RWPE2 (cell line): ENCODE measurements around the gene MAPK9.
"Not testable (repeated sequence)": the region's sequence is repeated elsewhere in the genome, so short reads cannot be mapped to it uniquely, and the experiment has no call there.

ENCODE experiments used
- ATAC-seq: fragments of 200-7000 bp; cut with Tn5 transposase; 3 replicates; pipeline ENCODE4 v1.9.1; 2021; ENCODE audit warnings: low read depth
- DNase-seq: peaks from one replicate; pipeline ENCODE4 v3.0.0-alpha.2; 2020; ENCODE audit warnings: low spot score
- H3K27ac ChIP-seq: fragments of 450-650 bp; 2 replicates; pipeline ENCODE4 v1.5.1; 2017; ENCODE audit warnings: mild to moderate bottlenecking; ENCODE audit not compliant: poor library complexity, severe bottlenecking
- H3K27me3 ChIP-seq: fragments of 250-450 bp; sonication (Bioruptor Pico); 2 replicates; pipeline ENCODE4 v1.5.1; 2021; ENCODE audit warnings: mild to moderate bottlenecking, moderate library complexity; ENCODE audit not compliant: insufficient read depth, poor library complexity, severe bottlenecking
- H3K36me3 ChIP-seq: fragments of 250-450 bp; sonication (Bioruptor Pico); 2 replicates; pipeline ENCODE4 v1.5.1; 2020; ENCODE audit warnings: low read depth, mild to moderate bottlenecking, moderate library complexity
- H3K4me1 ChIP-seq: fragments of 250-450 bp; sonication (Bioruptor Pico); 2 replicates; pipeline ENCODE4 v1.5.1; 2021; ENCODE audit warnings: mild to moderate bottlenecking, moderate library complexity; ENCODE audit not compliant: insufficient read depth, poor library complexity, severe bottlenecking
- H3K4me3 ChIP-seq: fragments of 250-450 bp; sonication (Bioruptor Pico); 2 replicates; pipeline ENCODE4 v1.5.1; 2021; ENCODE audit warnings: mild to moderate bottlenecking, moderate library complexity; ENCODE audit not compliant: severe bottlenecking
- H3K9me3 ChIP-seq: fragments of 250-450 bp; sonication (Bioruptor Pico); 2 replicates; pipeline ENCODE4 v1.5.1; 2021; ENCODE audit warnings: mild to moderate bottlenecking, moderate library complexity; ENCODE audit not compliant: severe bottlenecking
- TF ChIP-seq, protein P1 (sequence below): fragments of 450-650 bp; IDR thresholded peaks from one replicate; pipeline ENCODE4 v1.5.1; 2017; ENCODE audit warnings: mild to moderate bottlenecking, moderate library complexity; ENCODE audit not compliant: poor library complexity, severe bottlenecking

Gene MAPK9

GRCh38 chr5:180303226-180304015, 11.5 kb upstream of the MAPK9 start:
- TF ChIP-seq, protein P1, sequence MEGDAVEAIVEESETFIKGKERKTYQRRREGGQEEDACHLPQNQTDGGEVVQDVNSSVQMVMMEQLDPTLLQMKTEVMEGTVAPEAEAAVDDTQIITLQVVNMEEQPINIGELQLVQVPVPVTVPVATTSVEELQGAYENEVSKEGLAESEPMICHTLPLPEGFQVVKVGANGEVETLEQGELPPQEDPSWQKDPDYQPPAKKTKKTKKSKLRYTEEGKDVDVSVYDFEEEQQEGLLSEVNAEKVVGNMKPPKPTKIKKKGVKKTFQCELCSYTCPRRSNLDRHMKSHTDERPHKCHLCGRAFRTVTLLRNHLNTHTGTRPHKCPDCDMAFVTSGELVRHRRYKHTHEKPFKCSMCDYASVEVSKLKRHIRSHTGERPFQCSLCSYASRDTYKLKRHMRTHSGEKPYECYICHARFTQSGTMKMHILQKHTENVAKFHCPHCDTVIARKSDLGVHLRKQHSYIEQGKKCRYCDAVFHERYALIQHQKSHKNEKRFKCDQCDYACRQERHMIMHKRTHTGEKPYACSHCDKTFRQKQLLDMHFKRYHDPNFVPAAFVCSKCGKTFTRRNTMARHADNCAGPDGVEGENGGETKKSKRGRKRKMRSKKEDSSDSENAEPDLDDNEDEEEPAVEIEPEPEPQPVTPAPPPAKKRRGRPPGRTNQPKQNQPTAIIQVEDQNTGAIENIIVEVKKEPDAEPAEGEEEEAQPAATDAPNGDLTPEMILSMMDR: no peak
- Histone ChIP-seq H3K27me3 (no peaks in the 10 kb centered on the region), H3K9me3 (no peaks in the 10 kb centered on the region), H3K27ac (no peak overlapping the region), H3K36me3 (no peaks in the 10 kb centered on the region), H3K4me3 (no peak overlapping the region), H3K4me1 (no peaks in the 10 kb centered on the region)
- ATAC-seq (no peak), DNase-seq (no peak)

DNA sequence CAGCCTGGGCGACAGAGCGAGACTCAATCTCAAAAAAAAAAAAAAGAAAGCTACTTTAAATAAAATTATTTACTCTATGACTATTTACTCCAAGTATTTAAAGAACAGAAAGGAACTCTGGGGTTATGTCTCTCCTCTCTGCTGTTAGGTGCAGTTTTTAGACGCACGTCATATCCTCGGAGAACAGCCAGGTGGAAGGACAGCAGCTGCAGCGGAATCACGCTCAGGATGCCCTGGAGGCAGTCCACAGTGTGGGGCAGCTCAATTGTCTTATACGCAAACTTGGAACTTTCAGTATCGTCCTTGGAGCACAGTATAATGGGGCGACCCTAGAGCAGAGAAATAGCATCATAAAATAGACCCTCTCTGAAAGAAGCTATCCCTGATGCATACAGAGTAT, 10.4 kb upstream of the MAPK9 start:
- Histone ChIP-seq H3K27me3 (no peaks in the 10 kb centered on the region), H3K4me3 (no peak overlapping the region), H3K36me3 (no peaks in the 10 kb centered on the region), H3K27ac (no peak overlapping the region), H3K9me3 (no peaks in the 10 kb centered on the region), H3K4me1 (no peaks in the 10 kb centered on the region)
- ATAC-seq: no peak
- TF ChIP-seq, protein P1: no peak
- no peak for DNase-seq

- H3K4me1 ChIP-seq: no peaks in the 10 kb centered on the region
- H3K36me3 ChIP-seq: no peaks in the 10 kb centered on the region
- ATAC-seq: no peak
- no peak overlapping the region for H3K27ac ChIP-seq
- TF ChIP-seq, protein P1: no peak
- H3K4me3 ChIP-seq: no peak overlapping the region
- no peak for DNase-seq
- no peaks in the 10 kb centered on the region for H3K9me3 ChIP-seq
- H3K27me3 ChIP-seq: no peaks in the 10 kb centered on the region
Observed at GRCh38 chr5:180301253-180301652, 9.4 kb upstream of the MAPK9 start.

GRCh38 chr5:180299526-180299925, 7.6 kb upstream of the MAPK9 start:
- Histone ChIP-seq H3K4me1 (no peaks in the 10 kb centered on the region), H3K27me3 (no peaks in the 10 kb centered on the region), H3K9me3 (no peaks in the 10 kb centered on the region), H3K27ac (no peak overlapping the region), H3K36me3 (no peaks in the 10 kb centered on the region), H3K4me3 (no peak overlapping the region)
- DNase-seq (no peak), ATAC-seq (no peak)
- TF ChIP-seq, protein P1: no peak

DNA sequence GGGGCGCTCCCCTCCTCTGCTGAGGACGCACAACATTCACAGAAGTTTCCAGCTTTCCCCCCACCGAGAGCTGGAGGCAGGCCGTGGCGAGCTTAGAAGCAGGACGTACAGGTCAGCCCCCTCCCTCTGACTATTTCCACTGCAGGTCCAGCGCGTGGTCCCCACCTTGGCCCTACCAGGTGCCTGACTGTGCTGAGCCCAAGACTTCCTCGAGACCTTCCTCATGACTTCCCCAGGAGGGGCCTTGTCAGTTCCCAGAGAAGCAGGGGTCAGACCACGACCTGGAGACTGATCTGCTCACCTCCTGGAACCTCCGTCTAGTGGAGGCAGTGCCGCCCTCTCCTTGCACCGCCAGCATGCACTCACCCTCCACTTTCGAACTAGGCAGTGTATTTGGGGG, 7.1 kb upstream of the MAPK9 start:
- not testable (repeated sequence) for DNase-seq, H3K27me3 ChIP-seq, H3K4me1 ChIP-seq, ATAC-seq, H3K9me3 ChIP-seq, H3K27ac ChIP-seq, H3K36me3 ChIP-seq, H3K4me3 ChIP-seq
